Mucosa of gallbladder (tissue), 1 donor: ENCODE measurements around the gene ATF7IP2. TPM values are rescaled to one million over a fixed set of nuclear protein-coding genes. Genes with fewer than 3 reads are reported as not detected.
"Not testable (repeated sequence)": the region's sequence is repeated elsewhere in the genome, so short reads cannot be mapped to it uniquely, and the experiment has no call there.

Experiments used
- DNase-seq: peaks from one replicate; pipeline ENCODE4 v3.0.0-alpha.2; 2020; ENCODE audit warnings: low spot score
- total RNA-seq: library from RNA; stranded (reverse); gene quantifications from one replicate; pipeline ENCODE4 v1.2.1, GENCODE V29; 2021
- donor health status: DM: no; HTN: no; CAD: no.

The ATF7IP2 gene
- total RNA-seq, 1 donor from 2014 or later = 13.6 TPM

GRCh38 chr16:10376229-10376628, 9.6 kb upstream of the ATF7IP2 start:
- no peak for DNase-seq

DNA sequence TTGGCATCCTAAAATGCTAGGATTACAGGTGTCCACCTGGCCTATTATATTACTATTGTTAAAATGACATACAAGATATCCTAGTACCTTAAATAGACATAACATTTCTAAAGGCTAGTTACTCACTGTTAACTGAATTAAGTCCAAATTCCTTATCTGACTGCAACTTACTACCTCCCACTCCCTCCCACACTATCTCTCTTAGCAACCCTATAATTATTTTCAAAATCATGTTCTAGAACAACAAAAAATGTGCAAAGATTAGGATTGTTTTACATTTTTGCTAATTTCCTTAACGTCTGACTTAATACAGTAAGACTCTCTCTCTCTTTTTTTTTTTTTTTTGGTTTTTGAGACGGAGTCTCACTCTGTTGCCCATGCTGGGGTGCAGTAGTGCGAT, 2.2 kb upstream of the ATF7IP2 start:
- no peak for DNase-seq

DNA sequence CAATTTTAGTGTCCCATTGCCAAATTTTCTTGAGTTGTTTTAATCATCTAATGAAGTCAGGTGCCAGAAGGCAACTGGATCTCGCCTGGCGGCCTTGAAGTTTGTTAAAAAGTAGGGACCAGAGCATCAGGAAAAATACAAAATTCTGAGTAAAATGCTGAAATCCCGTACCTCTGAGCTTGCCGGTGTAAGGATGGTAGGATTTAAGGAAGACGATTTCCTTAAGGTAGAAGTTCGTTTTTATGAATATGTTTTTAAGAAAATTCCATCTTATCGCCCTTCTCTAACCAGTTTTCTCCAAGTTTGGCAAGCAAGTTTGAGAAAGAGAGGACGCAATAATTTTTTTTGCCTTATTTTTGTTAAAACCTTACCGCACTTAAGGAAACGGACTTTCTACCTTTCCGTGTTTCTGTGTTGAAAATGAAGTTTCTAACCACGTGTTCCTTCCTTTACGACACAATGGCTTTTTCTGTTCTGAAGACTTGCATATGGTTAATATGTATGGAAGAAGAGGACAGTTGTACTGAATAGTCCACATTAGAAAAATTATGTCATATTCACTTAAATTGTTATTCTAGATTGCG, 748 bp downstream of the ATF7IP2 start:
- no peak for DNase-seq

DNA sequence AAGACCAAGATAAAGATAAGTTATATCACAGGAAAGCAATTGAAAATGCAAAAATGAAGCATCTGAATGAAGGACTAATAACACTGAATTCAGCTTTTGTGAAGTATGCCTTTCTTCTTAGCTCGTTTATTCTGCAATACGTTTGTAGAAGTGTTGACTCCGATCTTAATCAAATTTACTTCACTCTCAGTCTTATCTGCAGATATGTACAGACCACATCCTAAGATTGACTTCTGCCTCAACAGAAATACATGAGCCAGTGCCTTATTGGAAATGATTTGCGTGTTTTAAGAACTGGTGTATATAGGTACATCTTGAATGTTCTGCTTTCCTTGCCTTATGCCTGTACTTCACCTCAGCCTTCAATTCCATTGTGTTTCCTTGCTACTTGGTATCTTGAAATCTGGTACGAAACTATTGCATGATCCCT, 1.3 kb downstream of the ATF7IP2 start:
- no peak for DNase-seq

DNA sequence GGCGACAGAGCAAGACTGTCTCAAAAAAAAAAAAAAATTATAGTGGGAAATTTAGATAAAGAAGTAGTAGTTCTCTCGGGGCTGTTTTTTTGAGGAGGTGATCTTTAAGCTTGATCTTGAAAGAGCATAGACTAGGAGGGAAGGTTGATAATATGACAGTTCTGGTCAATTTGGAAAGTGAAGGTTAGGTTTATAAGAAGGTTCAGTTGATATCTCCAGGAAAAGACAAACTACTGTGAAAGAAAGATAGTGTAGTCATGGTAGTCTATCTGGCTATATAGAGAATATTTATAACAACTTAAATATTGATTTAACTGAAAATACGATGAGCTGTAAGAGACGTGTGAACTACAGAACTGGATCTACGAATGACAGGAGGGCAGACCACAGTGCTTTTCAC, 3.1 kb downstream of the ATF7IP2 start:
- no peak for DNase-seq

DNA sequence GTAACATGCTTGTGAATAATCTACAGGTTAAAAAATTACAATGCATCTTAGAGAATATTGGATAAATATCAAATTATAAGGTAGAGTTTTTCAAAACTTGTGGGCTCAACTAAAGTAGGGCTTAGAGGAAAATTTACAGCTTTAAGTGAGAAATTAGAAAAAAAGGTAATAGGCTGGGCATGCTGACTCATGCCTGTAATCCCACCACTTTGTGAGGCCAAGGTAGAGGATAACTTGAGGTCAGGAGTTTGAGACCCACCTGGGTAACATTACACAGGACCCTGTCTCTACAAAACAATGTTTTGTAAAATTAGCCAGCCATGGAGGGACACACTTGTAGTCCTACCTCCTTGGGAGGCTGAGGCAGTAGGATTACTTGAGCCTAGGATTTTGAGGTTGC, 4.5 kb downstream of the ATF7IP2 start:
- DNase-seq = no peak

DNA sequence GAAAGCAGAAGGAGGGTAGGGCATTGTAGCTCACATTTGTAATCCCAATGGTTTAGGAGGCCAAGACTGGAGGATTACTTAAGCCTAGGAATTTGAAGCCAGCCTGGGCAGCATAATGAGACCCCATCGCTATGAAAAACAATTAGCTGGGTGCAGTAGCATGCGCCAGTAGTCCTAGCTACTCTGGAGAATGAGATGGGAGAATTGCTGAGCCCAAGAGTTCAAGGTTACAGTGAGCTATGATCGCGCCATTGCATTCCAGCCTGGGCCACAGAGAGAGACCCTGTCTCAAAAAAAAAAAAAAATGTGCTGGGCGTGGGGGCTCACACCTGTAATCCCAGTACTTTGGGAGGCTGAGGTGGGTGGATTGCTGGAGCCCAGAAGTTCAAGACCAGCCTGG, 5.0 kb downstream of the ATF7IP2 start:
- no peak for DNase-seq

DNA sequence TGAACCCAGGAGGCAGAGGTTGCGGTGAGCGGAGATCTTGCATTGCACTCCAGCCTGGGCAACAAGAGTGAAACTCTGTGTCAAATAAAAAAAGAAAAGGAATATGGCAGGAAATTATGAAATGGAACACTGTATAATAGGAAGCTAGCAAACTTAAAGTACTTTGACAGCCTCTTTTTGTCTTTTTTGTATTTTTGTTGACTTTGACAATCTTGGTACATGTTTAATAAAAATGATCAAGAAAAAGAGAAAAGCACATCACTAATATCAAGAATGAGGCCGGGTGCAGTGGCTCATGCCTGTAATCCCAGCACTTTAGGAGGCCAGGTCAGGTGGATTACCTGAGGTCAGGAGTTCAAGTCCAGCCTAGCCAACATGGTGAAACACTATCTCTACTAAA, 5.5 kb downstream of the ATF7IP2 start:
- DNase-seq = no peak

DNA sequence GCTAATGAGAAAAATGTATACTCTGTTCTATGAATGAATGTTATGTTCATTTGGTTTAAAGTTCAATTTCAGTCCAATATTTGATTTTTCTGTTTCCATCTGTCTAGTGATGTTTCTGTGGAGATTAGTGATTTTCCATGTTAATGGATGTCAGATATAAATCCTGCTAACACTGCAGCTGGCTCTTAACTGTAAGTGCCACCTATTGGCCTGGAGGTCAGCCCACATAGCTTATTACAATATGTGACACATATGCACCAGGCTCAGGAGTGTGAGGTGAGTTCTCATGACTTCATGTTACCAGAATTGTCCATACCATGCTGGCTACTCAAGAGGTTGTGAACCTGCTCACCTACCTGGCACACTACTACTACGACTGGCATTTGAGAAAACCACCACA, 17.1 kb downstream of the ATF7IP2 start:
- DNase-seq = no peak

DNA sequence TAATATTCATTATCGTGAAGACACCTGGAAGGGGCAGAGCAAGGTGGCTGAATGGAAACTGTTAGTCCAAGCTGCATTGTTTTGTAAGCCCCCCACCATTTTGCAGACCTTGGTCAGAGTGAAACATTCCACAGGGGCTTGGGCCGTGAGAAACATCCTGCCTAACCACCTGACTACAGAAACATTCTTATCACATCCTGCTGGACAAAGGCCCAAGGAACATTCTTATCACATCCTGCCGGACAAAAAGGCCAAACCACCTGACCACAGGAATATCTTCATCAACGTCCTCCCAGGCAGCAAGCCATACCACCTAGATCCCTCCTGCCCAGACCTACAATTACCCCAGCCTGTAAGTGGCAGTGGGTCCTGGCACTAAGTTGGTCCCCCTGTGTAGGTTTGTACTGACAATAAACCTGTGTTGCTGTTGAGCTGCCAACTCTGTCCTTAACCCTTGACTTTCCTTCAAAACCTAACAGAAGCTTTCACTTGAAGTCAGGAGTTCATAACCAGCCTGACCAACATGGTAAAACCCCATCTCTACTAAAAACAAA, 19.6 kb downstream of the ATF7IP2 start:
- no peak for DNase-seq

- no peak for DNase-seq
These were observed 23.0 kb downstream of the ATF7IP2 start for GRCh38 chr16:10408824-10409381.

DNA sequence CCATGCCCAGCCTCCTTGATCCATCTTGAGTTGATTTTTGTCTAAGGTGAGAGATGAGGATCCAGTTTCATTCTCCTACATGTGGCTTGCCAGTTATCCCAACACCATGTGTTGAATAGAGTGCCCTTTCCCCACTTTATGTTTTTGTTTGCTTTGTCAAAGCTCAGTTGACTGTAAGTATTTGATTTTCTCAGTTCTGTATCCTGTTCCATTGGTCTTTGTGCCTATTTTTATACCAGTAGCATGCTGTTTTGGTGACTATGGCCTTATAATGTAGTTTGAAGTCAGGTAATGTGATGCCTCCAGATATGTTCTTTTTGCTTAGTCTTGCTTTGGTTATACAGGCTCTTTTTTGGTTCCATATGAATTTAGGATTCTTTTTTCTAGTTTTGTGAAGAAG, 23.9 kb downstream of the ATF7IP2 start:
- DNase-seq = not testable (repeated sequence)

- DNase-seq = no peak
These were observed 24.6 kb downstream of the ATF7IP2 start for GRCh38 chr16:10410469-10410868.

DNA sequence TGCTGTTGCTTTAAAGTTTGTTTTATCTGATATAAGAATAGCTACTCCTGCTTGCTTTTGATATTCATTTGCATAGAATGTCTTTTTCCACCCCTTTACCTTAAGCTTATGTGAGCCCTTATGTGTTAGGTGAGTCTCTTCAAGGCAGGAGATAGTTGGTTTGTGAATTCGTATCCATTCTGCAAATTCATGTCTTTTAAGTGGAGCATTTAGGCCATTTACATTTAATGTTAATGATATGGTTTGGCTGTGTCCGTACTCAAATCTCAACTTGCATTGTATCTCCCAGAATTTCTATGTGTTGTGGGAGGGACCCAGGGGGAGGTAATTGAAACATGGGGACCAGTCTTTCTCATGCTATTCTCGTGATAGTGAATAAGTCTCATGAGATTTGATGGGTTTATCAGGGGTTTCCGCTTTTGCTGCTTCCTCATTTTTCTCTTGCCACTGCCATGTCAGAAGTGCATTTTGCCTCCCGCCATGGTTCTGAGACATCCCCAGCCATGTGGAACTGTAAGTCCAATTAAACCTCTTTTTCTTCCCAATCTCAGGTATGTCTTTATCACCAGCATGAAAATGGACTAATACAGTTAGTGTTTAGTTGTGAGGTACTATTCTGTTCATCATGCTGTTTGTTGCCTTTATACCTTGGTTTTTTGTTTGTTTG, 27.2 kb downstream of the ATF7IP2 start:
- DNase-seq = no peak

DNA sequence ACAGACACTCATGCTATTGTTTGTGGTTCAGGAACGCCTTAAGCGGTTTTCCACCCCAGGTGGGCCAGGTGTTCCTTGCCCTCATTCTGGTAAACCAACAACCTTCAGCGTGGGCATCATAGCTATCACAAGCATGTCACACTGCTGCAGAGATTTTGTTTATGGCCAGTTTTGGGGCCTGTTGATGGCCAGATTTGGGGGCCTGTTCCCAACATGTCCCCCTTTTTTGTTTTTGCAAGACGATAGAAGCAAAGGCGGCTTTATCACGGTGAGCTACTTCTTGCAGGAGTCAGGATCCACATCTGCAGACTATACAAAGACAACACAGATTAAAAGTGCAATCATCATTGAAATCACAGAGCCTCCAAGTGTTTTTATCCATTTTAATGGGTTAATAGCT, 32.3 kb downstream of the ATF7IP2 start:
- DNase-seq = not testable (repeated sequence)

DNA sequence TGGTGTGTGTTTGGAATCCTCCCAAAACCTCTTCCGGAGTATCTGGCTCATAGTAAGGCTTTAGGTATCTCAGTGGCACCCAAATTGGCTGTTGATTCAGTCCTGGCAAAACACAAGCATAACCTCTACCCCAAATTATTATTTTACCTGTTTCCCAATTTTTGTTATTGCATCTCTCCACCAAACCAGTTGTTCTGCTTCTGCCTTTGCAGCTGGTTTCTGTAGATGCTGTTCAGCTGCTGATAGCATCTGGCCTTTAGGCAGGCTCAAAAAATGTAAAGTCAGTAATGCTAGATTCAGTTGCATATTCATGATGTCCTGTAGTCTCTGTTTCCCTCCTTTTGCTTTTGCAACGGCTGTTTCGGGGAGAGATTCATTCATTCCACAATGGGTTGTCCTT, 33.8 kb downstream of the ATF7IP2 start:
- DNase-seq = no peak

GRCh38 chr16:10421596-10421995, 35.7 kb downstream of the ATF7IP2 start:
- DNase-seq = no peak

GRCh38 chr16:10428433-10429168, 42.7 kb downstream of the ATF7IP2 start:
- no peak for DNase-seq

- not testable (repeated sequence) for DNase-seq
These were observed 43.6 kb downstream of the ATF7IP2 start for GRCh38 chr16:10429299-10429969.

GRCh38 chr16:10441726-10442125, 55.9 kb downstream of the ATF7IP2 start:
- no peak for DNase-seq

GRCh38 chr16:10447289-10447688, 61.4 kb downstream of the ATF7IP2 start:
- no peak for DNase-seq
